Measurements from ENCODE around the gene FBXW12.

GRCh38 chr3:48369693-48370332 is 2.2 kb upstream of the FBXW12 start:
- TF ChIP-seq POLR2A (IDR thresholded peaks at IDR 0.05) (no peak), CTCF (IDR thresholded peaks at IDR 0.05) (no peak)
